Renal cortical epithelial cell (primary cell): Measurements from ENCODE around the gene SLC48A1. TPM values are rescaled to one million over a fixed set of nuclear protein-coding genes. Genes with fewer than 3 reads are reported as not detected.
A peak's percentile ranks its signal among the peaks of the same experiment; 100 is the strongest.

Experiments used
- DNase-seq: peaks from one replicate; pipeline ENCODE4 v3.0.0-alpha.2; 2011; ENCODE audit warnings: low read depth
- total RNA-seq: library from RNA; depleted of rRNA; stranded (reverse); fragments of >200 nt; gene quantifications from 2 replicates; pipeline ENCODE4 v1.2.3, GENCODE V29; 2014

Gene SLC48A1
- 38.9 and 77.2 TPM in 2 replicates for total RNA-seq

- no peak for DNase-seq
Observed at GRCh38 chr12:47773062-47773857, at the start of gene SLC48A1. Gene SLC48A1, plus strand, starts transcription at chr12:47773238. Its CDS starts 67 bp downstream, at chr12:47773305.

GRCh38 chr12:47725091-47725772 is 47.8 kb upstream of the SLC48A1 start, which contains the start of gene ENDOU:
Gene ENDOU, minus strand, starts transcription at chr12:47725490. Its CDS starts 77 bp downstream, at chr12:47725413.
- DNase-seq = no peak

- peak; percentile 50 for DNase-seq
Observed at GRCh38 chr12:47725893-47726292, 47.1 kb upstream of the SLC48A1 start.

- DNase-seq = no peak
Observed at GRCh38 chr12:47729233-47729632, 43.8 kb upstream of the SLC48A1 start.

GRCh38 chr12:47730341-47730744 is 42.7 kb upstream of the SLC48A1 start:
- no peak for DNase-seq

- no peak for DNase-seq
Observed at GRCh38 chr12:47731723-47732122, 41.3 kb upstream of the SLC48A1 start.

GRCh38 chr12:47732504-47732903 is 40.5 kb upstream of the SLC48A1 start:
- DNase-seq = no peak

GRCh38 chr12:47733142-47733541 is 39.9 kb upstream of the SLC48A1 start:
- DNase-seq = no peak

- no peak for DNase-seq
Observed at GRCh38 chr12:47734725-47735480, 38.1 kb upstream of the SLC48A1 start.

GRCh38 chr12:47735649-47736048 is 37.4 kb upstream of the SLC48A1 start:
- no peak for DNase-seq

- no peak for DNase-seq
Observed at GRCh38 chr12:47736216-47736615, 36.8 kb upstream of the SLC48A1 start.

- no peak for DNase-seq
Observed at GRCh38 chr12:47736877-47737676, 36.0 kb upstream of the SLC48A1 start.

GRCh38 chr12:47737936-47738594 is 35.0 kb upstream of the SLC48A1 start:
- DNase-seq = no peak

GRCh38 chr12:47739297-47739696 is 33.7 kb upstream of the SLC48A1 start:
- no peak for DNase-seq

- no peak for DNase-seq
Observed at GRCh38 chr12:47739979-47740378, 33.1 kb upstream of the SLC48A1 start.

GRCh38 chr12:47740606-47741339 is 32.3 kb upstream of the SLC48A1 start:
- no peak for DNase-seq

GRCh38 chr12:47741340-47741703 is 31.7 kb upstream of the SLC48A1 start:
- DNase-seq = peak; percentile 78

GRCh38 chr12:47742253-47742825 is 30.7 kb upstream of the SLC48A1 start:
- no peak for DNase-seq

- no peak for DNase-seq
Observed at GRCh38 chr12:47743311-47743860, 29.7 kb upstream of the SLC48A1 start.
